Neutrophil (primary cell): ENCODE results near the gene SNX4.
"Not testable (repeated sequence)": the region's sequence is repeated elsewhere in the genome, so short reads cannot be mapped to it uniquely, and the experiment has no call there.

Experiments
- H3K27ac ChIP-seq: fragments of 200-600 bp; sonication (generic); 2 replicates; pipeline ENCODE4 v1.5.1; 2016; ENCODE audit warnings: mild to moderate bottlenecking, moderate library complexity
- H3K27me3 ChIP-seq: fragments of 200-600 bp; sonication (generic); 2 replicates; pipeline ENCODE4 v1.6.0; 2016; ENCODE audit warnings: mild to moderate bottlenecking
- H3K36me3 ChIP-seq: fragments of 200-600 bp; sonication (generic); 2 replicates; pipeline ENCODE4 v1.5.1; 2017
- H3K4me1 ChIP-seq, 2 experiments: fragments of 200-600 bp in 1 of 2; sonication (generic) in 1 of 2; 1 replicate in 1 of 2; 2 replicates in 1 of 2; pipeline versions ENCODE4 v1.5.1 to v1.6.1; 2013 to 2016; ENCODE audit warnings: low read depth in 1 of 2, low read length in 1 of 2, mild to moderate bottlenecking in 1 of 2, moderate library complexity in 1 of 2; ENCODE audit not compliant: control insufficient read depth in 1 of 2, insufficient read depth in 1 of 2
- H3K4me3 ChIP-seq, 2 experiments: fragments of 200-600 bp in 1 of 2; sonication (generic) in 1 of 2; 1 replicate in 1 of 2; 2 replicates in 1 of 2; pipeline ENCODE4 v1.5.1; 2013 to 2016; ENCODE audit warnings: low read depth in 1 of 2, low read length in 1 of 2, mild to moderate bottlenecking in 1 of 2, moderate library complexity in 1 of 2
- H3K9me3 ChIP-seq: fragments of 200-600 bp; sonication (generic); 2 replicates; pipeline ENCODE4 v1.5.1; 2016
- TF ChIP-seq, protein P1 (sequence below): fragments of 200-600 bp; sonication (generic); IDR thresholded peaks from 2 replicates; pipeline ENCODE4 v1.5.1; 2016; ENCODE audit warnings: antibody characterized with exemption

The SNX4 gene

DNA sequence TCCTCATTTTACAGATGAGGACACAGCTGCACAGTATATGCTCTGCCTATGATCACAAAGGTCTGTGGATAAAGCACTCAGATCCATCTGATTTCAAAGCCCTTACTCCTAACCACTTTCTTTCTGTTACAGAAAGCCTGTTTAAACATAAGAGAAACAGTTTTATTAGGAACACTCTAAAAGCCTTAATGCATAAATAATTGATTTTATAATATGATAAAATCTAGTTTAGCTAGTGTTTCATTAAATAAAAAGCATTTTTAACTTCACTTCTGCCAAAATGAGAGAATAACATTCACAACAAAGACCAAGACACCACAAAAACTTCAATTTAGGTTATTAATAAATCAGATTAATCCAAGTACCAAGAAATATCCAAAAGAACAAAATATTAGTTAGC lies 21.4 kb downstream of the SNX4 start:
- Histone ChIP-seq H3K27ac (no peak overlapping the region), H3K4me1 (no peaks in the 10 kb centered on the region), H3K36me3 (peaks cover 50% of the 10 kb centered on the region), H3K27me3 (no peaks in the 10 kb centered on the region), H3K4me3 (no peak overlapping the region), H3K9me3 (no peaks in the 10 kb centered on the region)
- TF ChIP-seq, protein P1, sequence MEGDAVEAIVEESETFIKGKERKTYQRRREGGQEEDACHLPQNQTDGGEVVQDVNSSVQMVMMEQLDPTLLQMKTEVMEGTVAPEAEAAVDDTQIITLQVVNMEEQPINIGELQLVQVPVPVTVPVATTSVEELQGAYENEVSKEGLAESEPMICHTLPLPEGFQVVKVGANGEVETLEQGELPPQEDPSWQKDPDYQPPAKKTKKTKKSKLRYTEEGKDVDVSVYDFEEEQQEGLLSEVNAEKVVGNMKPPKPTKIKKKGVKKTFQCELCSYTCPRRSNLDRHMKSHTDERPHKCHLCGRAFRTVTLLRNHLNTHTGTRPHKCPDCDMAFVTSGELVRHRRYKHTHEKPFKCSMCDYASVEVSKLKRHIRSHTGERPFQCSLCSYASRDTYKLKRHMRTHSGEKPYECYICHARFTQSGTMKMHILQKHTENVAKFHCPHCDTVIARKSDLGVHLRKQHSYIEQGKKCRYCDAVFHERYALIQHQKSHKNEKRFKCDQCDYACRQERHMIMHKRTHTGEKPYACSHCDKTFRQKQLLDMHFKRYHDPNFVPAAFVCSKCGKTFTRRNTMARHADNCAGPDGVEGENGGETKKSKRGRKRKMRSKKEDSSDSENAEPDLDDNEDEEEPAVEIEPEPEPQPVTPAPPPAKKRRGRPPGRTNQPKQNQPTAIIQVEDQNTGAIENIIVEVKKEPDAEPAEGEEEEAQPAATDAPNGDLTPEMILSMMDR: no peak

DNA sequence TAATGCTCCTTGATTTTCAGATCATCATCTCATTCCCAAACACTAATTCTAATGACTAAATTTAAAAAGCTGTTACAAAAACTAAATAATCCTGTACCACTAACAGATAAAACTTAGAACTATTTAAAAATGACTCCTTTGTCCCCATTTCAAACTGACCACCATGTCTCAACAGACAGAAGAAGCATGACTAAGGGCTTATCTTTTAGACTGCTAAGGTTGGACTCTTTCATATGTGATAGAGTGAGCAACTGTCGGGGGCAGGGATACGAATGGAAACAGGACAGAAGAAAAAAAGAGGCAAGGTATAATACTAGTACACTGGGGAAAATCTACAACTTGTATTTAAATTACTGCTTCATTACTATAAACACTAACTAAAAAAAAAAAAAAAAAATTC lies 23.3 kb downstream of the SNX4 start:
- TF ChIP-seq, protein P1: no peak
- Histone ChIP-seq H3K36me3 (peaks cover 51% of the 10 kb centered on the region), H3K4me1 (no peaks in the 10 kb centered on the region), H3K4me3 (no peak overlapping the region), H3K9me3 (no peaks in the 10 kb centered on the region), H3K27ac (no peak overlapping the region), H3K27me3 (no peaks in the 10 kb centered on the region)

DNA sequence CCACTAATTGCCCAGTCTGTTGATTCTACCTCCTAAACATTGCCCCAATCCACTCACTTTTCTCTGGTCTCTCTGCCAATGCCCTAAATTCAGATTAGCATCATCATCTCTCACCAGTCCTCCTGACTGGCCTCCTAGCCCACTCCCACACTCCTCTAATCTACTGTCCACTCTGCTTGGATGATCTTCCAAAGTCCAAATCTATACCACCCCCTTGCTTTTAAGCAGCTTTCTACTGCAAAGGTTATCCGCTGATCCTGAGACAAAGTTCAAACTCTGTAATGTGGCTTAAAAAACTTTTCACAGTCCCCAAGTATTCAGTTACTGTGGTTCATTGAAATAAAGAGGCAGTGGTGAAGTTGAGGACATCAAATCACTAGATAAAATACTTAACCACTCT lies 37.6 kb downstream of the SNX4 start:
- Histone ChIP-seq H3K9me3 (no peaks in the 10 kb centered on the region), H3K36me3 (peaks cover 34% of the 10 kb centered on the region), H3K4me1 (no peaks in the 10 kb centered on the region), H3K27me3 (no peaks in the 10 kb centered on the region), H3K4me3 (no peak overlapping the region), H3K27ac (no peak overlapping the region)
- TF ChIP-seq, protein P1: no peak

GRCh38 chr3:125481786-125482185 lies 38.2 kb downstream of the SNX4 start:
- H3K27me3 ChIP-seq: no peaks in the 10 kb centered on the region
- peaks cover 34% of the 10 kb centered on the region for H3K36me3 ChIP-seq
- H3K27ac ChIP-seq: no peak overlapping the region
- no peaks in the 10 kb centered on the region for H3K4me1 ChIP-seq
- TF ChIP-seq, protein P1: no peak
- no peak overlapping the region for H3K4me3 ChIP-seq
- H3K9me3 ChIP-seq: no peaks in the 10 kb centered on the region

DNA sequence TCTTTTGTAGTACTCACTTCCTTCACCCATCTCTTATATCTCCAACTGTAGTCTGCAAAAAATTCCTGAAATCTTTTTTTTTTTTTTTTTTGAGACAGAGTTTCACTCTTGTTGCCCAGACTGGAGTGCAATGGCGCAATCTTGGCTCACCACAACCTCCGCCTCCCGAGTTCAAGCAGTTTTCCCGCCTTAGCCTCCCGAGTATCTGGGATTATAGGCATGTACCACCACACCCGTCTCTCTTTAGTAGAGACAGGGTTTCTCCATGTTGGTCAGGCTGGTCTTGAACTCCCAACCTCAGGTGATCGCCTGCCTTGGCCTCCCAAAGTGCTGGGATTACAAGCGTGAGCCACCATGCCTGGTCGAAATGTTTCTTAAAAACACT lies 38.6 kb downstream of the SNX4 start:
- not testable (repeated sequence) for H3K27me3 ChIP-seq, H3K9me3 ChIP-seq, H3K4me3 ChIP-seq, H3K4me1 ChIP-seq, H3K27ac ChIP-seq
- peaks cover 29% of the 10 kb centered on the region for H3K36me3 ChIP-seq

GRCh38 chr3:125480656-125481374 lies 39.2 kb downstream of the SNX4 start:
- TF ChIP-seq, protein P1: no peak
- Histone ChIP-seq H3K4me3 (no peak overlapping the region), H3K27ac (no peak overlapping the region), H3K9me3 (no peaks in the 10 kb centered on the region), H3K27me3 (no peaks in the 10 kb centered on the region), H3K36me3 (peaks cover 28% of the 10 kb centered on the region), H3K4me1 (no peaks in the 10 kb centered on the region)
